HL-60 (cell line): ENCODE measurements around the gene ANP32A.

Experiments used
- CTCF ChIP-seq: IDR thresholded peaks from one replicate; pipeline ENCODE4 v1.5.1; 2011; ENCODE audit warnings: low read length, control low read depth, inconsistent platforms; ENCODE audit not compliant: insufficient read depth
- GABPA ChIP-seq: IDR thresholded peaks from 2 replicates; pipeline ENCODE4 v1.6.1; 2012; ENCODE audit warnings: low read depth
- POLR2AphosphoS5 ChIP-seq: IDR thresholded peaks from 2 replicates; pipeline ENCODE4 v1.6.1; 2012; ENCODE audit warnings: low read depth
- REST ChIP-seq: IDR thresholded peaks from 2 replicates; pipeline ENCODE4 v1.6.1; 2012; ENCODE audit warnings: low read depth; ENCODE audit not compliant: insufficient replicate concordance

GRCh38 chr15:68769702-68770101 lies 51.0 kb downstream of the ANP32A start:
- TF ChIP-seq CTCF, result no peak
- no peak for TF ChIP-seq POLR2AphosphoS5
- no peak for TF ChIP-seq REST
- no peak for TF ChIP-seq GABPA
